Keratinocyte (primary cell): ENCODE measurements around the gene IGF1R. TPM values are rescaled to one million over a fixed set of nuclear protein-coding genes. Genes with fewer than 3 reads are reported as not detected.

Experiments
- DNase-seq: peaks from one replicate; pipeline ENCODE4 v3.0.0-alpha.2; 2011; ENCODE audit warnings: low read depth, missing footprints, low spot score
- FAIRE-seq: peaks from 2 replicates; lab custom pipeline; 2011; peaks lifted over from hg19 to GRCh38; lab: Jason Lieb, UNC
- H2AFZ ChIP-seq: 2 replicates; pipeline ENCODE4 v1.6.0; 2012; ENCODE audit warnings: low read length, control low read depth, inconsistent platforms; ENCODE audit not compliant: control insufficient read depth
- H3K27ac ChIP-seq: 2 replicates; pipeline ENCODE4 v1.5.1; 2011; ENCODE audit warnings: low read length; ENCODE audit not compliant: control insufficient read depth, insufficient read depth
- H3K27me3 ChIP-seq: 3 replicates; pipeline ENCODE4 v1.6.0; 2011; ENCODE audit warnings: low read length; ENCODE audit not compliant: control insufficient read depth, insufficient read depth; ENCODE audit errors: extremely low read depth
- H3K36me3 ChIP-seq, 2 experiments: 2 replicates in 1 of 2; 3 replicates in 1 of 2; pipeline ENCODE4 v1.5.1; 2011; ENCODE audit warnings: low read length in 2 of 2, mild to moderate bottlenecking in 1 of 2; ENCODE audit not compliant: control insufficient read depth in 2 of 2, insufficient read depth in 2 of 2; ENCODE audit errors: extremely low read depth in 1 of 2
- H3K4me1 ChIP-seq: 3 replicates; pipeline ENCODE4 v1.5.1; 2011; ENCODE audit warnings: low read length; ENCODE audit not compliant: control insufficient read depth, insufficient read depth; ENCODE audit errors: extremely low read depth
- H3K4me2 ChIP-seq: 3 replicates; pipeline ENCODE4 v1.6.0; 2011; ENCODE audit warnings: low read depth, low read length; ENCODE audit not compliant: control insufficient read depth, insufficient read depth; ENCODE audit errors: extremely low read depth
- H3K4me3 ChIP-seq, 3 experiments: fragments of 200-600 bp in 1 of 3; sonication (generic) in 1 of 3; 2 replicates in 2 of 3; 3 replicates in 1 of 3; pipeline ENCODE4 v1.5.1; 2011 to 2016; ENCODE audit warnings: low read length in 3 of 3, mild to moderate bottlenecking in 3 of 3, control low read depth in 2 of 3, inconsistent platforms in 1 of 3, low read depth in 1 of 3, mixed read lengths in 1 of 3, mixed run types in 1 of 3, moderate library complexity in 1 of 3; ENCODE audit not compliant: control insufficient read depth in 2 of 3, insufficient read depth in 2 of 3; ENCODE audit errors: extremely low read depth in 1 of 3
- H3K79me2 ChIP-seq: 2 replicates; pipeline ENCODE4 v1.6.0; 2012; ENCODE audit warnings: low read length; ENCODE audit not compliant: control insufficient read depth, insufficient read depth
- H3K9ac ChIP-seq: 3 replicates; pipeline ENCODE4 v1.6.0; 2011; ENCODE audit warnings: low read length; ENCODE audit not compliant: control insufficient read depth, insufficient read depth; ENCODE audit errors: extremely low read depth
- H3K9me1 ChIP-seq: 3 replicates; pipeline ENCODE4 v1.6.0; 2011; ENCODE audit warnings: low read length; ENCODE audit not compliant: control insufficient read depth, insufficient read depth; ENCODE audit errors: extremely low read depth
- H3K9me3 ChIP-seq: 2 replicates; pipeline ENCODE4 v1.5.1; 2012; ENCODE audit warnings: low read depth, low read length; ENCODE audit not compliant: control insufficient read depth
- H4K20me1 ChIP-seq: 3 replicates; pipeline ENCODE4 v1.6.0; 2011; ENCODE audit warnings: low read length; ENCODE audit not compliant: control insufficient read depth, insufficient read depth; ENCODE audit errors: extremely low read depth
- CTCF ChIP-seq, 3 experiments: IDR thresholded peaks in 1 of 3; conservative IDR thresholded peaks in 1 of 3; optimal IDR thresholded peaks in 1 of 3; 2 replicates in 2 of 3; 3 replicates in 1 of 3; pipeline versions ENCODE3 to v1.5.1; 2011; ENCODE audit warnings: low read length in 3 of 3, mild to moderate bottlenecking in 3 of 3, moderate library complexity in 2 of 3, control low read depth in 1 of 3, inconsistent platforms in 1 of 3; ENCODE audit not compliant: insufficient read depth in 2 of 3; ENCODE audit errors: extremely low read depth in 1 of 3
- EZH2 ChIP-seq: IDR thresholded peaks from one replicate; pipeline ENCODE4 v1.6.1; 2012; ENCODE audit warnings: inconsistent platforms, mild to moderate bottlenecking, low read length, moderate library complexity
- dilution Hi-C: fragments of 300-500 bp; cut with MboI; formaldehyde crosslinking; loops from one replicate; pipeline ENCODE4 v1.7.0; 2020; ENCODE audit warnings: low sequenced_read_pairs; ENCODE audit not compliant: extremely low pct_ligation_motif_present
- polyA plus RNA-seq, 5 experiments: library from polyadenylated mRNA; depleted of rRNA in 3 of 5; stranded (reverse) in 3 of 5; stranded (forward) in 1 of 5; unstranded in 1 of 5; fragments of >200 nt; gene quantifications; 1 replicate in 1 of 5; 2 replicates in 3 of 5; 3 replicates in 1 of 5; pipeline versions ENCODE4 v1.2.1 to v1.2.3, GENCODE V29; 2011 to 2012; ENCODE audit warnings: missing spikeins in 2 of 5, low read depth in 1 of 5, low replicate concordance in 1 of 5

The IGF1R gene
- polyA plus RNA-seq, 1 donor (not counting 4 experiments of a cell fraction or from before 2014, with no cell fraction given), result 14.5 TPM

GRCh38 chr15:98856532-98856907 is 208.2 kb downstream of the IGF1R start:
- no peaks in the 10 kb centered on the region for H3K36me3 ChIP-seq
- H3K9ac ChIP-seq, result no peak overlapping the region
- peaks cover 74% of the 10 kb centered on the region for H3K4me1 ChIP-seq
- H3K27ac ChIP-seq, result no peak overlapping the region
- DNase-seq, result no peak
- TF ChIP-seq EZH2, result no peak
- TF ChIP-seq CTCF (optimal IDR thresholded peaks at IDR 0.05 in 1 of 3, IDR thresholded peaks at IDR 0.05 in 1 of 3, conservative IDR thresholded peaks at IDR 0.05 in 1 of 3; ENCODE audit: extremely low read depth in 1 of 3, insufficient read depth in 2 of 3, low read length in 3 of 3), result no peak
- H3K79me2 ChIP-seq, result peaks cover 84% of the 10 kb centered on the region
- H3K9me3 ChIP-seq, result no peaks in the 10 kb centered on the region
- no peak overlapping the region for H2AFZ ChIP-seq
- no peak overlapping the region for H3K4me3 ChIP-seq
- dilution Hi-C loops, result no loop called here
- H3K9me1 ChIP-seq, result peaks cover 4% of the 10 kb centered on the region
- peaks cover 2% of the 10 kb centered on the region for H4K20me1 ChIP-seq
- no peaks in the 10 kb centered on the region for H3K27me3 ChIP-seq
- no peak for FAIRE-seq
- no peak overlapping the region for H3K4me2 ChIP-seq

- Histone ChIP-seq H2AFZ (no peak overlapping the region), H3K4me1 (peaks cover 58% of the 10 kb centered on the region), H3K9me1 (peaks cover 4% of the 10 kb centered on the region), H3K4me3 (no peak overlapping the region), H3K36me3 (no peaks in the 10 kb centered on the region), H3K27ac (peak overlapping the region; percentile 16), H4K20me1 (no peaks in the 10 kb centered on the region), H3K4me2 (peak overlapping the region; percentile 54), H3K79me2 (peaks cover 90% of the 10 kb centered on the region), H3K9ac (no peak overlapping the region), H3K27me3 (no peaks in the 10 kb centered on the region), H3K9me3 (no peaks in the 10 kb centered on the region)
- TF ChIP-seq EZH2, result no peak
- TF ChIP-seq CTCF (optimal IDR thresholded peaks at IDR 0.05 in 1 of 3, IDR thresholded peaks at IDR 0.05 in 1 of 3, conservative IDR thresholded peaks at IDR 0.05 in 1 of 3; ENCODE audit: extremely low read depth in 1 of 3, insufficient read depth in 2 of 3, low read length in 3 of 3), result no peak
- dilution Hi-C loops, result no loop called here
- no peak for FAIRE-seq
- DNase-seq, result no peak
Observed at GRCh38 chr15:98858610-98859023, 210.3 kb downstream of the IGF1R start.
